Brain microvascular endothelial cell (primary cell): ENCODE data around the gene TAMALIN.

Experiments used
- DNase-seq: peaks from one replicate; pipeline ENCODE4 v3.0.0-alpha.2; 2020
- H3K27ac ChIP-seq: fragments of 250-450 bp; sonication (Bioruptor Pico); 2 replicates; pipeline ENCODE4 v1.5.1; 2020; ENCODE audit warnings: mild to moderate bottlenecking, moderate library complexity
- H3K27me3 ChIP-seq: fragments of 250-450 bp; sonication (Bioruptor Pico); replicated peaks from 2 replicates; pipeline ENCODE4 v1.5.1; 2020; ENCODE audit warnings: mild to moderate bottlenecking
- H3K36me3 ChIP-seq: fragments of 250-450 bp; sonication (Bioruptor Pico); replicated peaks from 2 replicates; pipeline ENCODE4 v1.5.1; 2020; ENCODE audit warnings: mild to moderate bottlenecking
- H3K4me3 ChIP-seq: 2 replicates; pipeline ENCODE4 v1.5.1; 2011; ENCODE audit warnings: low read depth, mild to moderate bottlenecking, control low read depth, low read length, moderate library complexity
- in situ Hi-C: cut with HindIII; loops from 2 replicates; pipeline ENCODE4 v1.10.0; 2017; ENCODE audit warnings: low sequenced_read_pairs, low pct_ligation_motif_present
- TF ChIP-seq, protein P1 (sequence below): IDR thresholded peaks from 2 replicates; pipeline ENCODE4 v1.5.1; 2011; ENCODE audit warnings: low read depth, mild to moderate bottlenecking, moderate library complexity, low read length, control low read depth, inconsistent platforms; ENCODE audit errors: missing control alignments

TAMALIN gene

DNA sequence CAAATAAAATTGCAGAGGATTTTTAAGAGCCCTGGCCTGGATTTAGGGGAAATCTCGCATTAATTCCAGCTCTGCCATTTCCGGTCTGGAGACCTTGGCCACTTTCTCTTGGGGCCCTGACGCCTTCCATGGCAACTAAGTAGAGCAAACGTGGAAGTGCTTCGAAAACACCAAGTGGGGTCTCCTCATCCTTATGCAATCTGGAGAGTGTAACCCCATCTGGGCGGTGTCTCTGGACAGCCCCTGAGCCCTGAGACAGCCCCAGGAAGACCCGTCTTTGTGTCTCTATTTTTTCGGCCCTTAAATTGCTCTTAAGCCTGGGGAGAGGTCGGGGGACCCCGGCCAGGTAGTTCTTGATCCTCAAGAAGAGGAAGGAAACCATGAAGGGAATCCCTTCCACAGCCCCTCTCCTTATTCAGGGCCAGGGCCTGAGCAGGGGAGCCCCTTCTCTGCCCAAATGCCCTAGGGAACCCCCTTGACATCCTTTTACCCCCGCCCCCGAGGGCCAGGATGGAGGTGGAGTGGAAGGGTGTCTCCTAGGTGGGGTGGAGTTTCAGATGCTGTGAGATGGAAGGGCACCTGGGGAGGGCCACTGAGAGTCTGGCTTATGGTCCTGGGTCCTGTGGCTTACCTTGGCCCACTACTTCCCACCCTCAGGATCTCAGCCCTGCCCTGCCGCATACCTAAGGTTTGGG, 26.8 kb downstream of the TAMALIN start:
- Histone ChIP-seq H3K27ac (peak overlapping the region; percentile 79), H3K27me3 (no peaks in the 10 kb centered on the region), H3K36me3 (no peaks in the 10 kb centered on the region), H3K4me3 (peak overlapping the region; percentile 46)
- in situ Hi-C loops: no loop called here
- TF ChIP-seq, protein P1, sequence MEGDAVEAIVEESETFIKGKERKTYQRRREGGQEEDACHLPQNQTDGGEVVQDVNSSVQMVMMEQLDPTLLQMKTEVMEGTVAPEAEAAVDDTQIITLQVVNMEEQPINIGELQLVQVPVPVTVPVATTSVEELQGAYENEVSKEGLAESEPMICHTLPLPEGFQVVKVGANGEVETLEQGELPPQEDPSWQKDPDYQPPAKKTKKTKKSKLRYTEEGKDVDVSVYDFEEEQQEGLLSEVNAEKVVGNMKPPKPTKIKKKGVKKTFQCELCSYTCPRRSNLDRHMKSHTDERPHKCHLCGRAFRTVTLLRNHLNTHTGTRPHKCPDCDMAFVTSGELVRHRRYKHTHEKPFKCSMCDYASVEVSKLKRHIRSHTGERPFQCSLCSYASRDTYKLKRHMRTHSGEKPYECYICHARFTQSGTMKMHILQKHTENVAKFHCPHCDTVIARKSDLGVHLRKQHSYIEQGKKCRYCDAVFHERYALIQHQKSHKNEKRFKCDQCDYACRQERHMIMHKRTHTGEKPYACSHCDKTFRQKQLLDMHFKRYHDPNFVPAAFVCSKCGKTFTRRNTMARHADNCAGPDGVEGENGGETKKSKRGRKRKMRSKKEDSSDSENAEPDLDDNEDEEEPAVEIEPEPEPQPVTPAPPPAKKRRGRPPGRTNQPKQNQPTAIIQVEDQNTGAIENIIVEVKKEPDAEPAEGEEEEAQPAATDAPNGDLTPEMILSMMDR: no peak
- no peak for DNase-seq

DNA sequence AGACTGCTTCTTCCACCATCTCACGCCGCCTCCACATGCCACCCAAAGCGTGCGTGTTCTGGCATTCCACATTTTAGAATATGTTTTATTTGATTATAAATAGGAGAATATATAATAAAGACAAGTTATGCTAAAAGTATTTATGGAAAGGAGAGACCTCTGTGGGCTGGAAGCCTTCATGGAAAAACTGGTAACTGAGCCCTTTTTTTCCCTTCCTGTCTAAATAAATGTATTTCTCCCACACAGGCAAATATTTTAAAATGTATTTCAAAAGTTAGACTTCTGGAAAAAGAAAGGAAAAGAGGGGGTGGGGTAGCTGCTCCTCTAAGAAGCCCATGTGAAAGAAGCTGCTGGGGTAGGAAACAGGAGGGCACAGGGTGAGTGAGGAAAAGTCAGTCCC, 28.4 kb downstream of the TAMALIN start:
- TF ChIP-seq, protein P1: no peak
- in situ Hi-C loops: no loop called here
- Histone ChIP-seq H3K36me3 (no peaks in the 10 kb centered on the region), H3K4me3 (no peak overlapping the region), H3K27ac (no peak overlapping the region), H3K27me3 (no peaks in the 10 kb centered on the region)
- no peak for DNase-seq

DNA sequence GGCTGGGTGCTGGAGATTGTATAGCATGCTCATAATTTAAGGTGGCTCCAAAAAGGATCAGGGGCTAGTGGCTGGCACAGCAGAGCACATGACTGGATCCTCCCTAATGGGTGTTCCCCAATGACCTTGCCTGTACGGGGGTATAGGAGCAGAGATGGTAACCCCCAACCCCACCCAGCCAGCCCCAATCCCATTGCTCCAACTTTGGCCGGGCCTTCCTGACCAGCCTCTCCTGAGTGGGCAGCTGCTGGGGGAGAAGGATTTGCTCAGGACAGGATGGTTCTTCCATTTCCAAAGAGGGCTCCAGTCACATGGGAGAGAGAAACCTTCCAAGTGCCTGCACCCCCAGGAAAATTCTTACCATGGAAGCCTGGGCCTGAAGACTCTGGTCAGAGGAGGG, 29.2 kb downstream of the TAMALIN start:
- no peaks in the 10 kb centered on the region for H3K36me3 ChIP-seq
- no peak overlapping the region for H3K27ac ChIP-seq
- H3K27me3 ChIP-seq: no peaks in the 10 kb centered on the region
- TF ChIP-seq, protein P1: no peak
- in situ Hi-C loops: no loop called here
- no peak for DNase-seq
- H3K4me3 ChIP-seq: no peak overlapping the region

DNA sequence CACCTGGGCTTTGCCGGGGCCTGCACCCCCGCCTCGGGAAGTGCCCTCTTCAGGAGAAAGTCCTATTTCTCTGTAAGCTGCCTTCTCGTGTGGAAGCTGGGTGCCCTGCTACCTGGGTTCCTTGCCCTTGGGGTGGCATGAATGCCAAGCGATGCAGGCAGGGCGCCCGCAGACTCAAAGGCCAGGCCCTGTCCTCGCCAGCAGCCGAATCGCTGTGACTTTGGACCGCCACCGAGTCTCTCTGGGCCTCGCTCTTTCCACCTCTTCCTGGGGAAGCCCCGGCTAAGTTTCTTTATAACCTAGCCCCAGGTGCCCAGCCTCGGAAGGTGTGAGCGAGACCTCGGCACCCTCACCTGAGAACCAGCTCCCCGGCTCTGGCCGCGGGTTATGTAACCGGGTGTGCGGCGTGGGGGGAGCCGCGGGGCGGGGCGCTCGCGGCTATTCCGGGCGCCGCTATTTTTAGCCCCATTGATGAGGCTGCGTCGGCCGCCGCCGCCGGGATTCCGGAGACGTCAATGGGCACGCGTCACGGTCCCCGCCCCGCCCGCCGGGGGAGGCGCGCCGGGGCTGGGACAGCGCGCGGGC, 29.9 kb downstream of the TAMALIN start:
- Histone ChIP-seq H3K36me3 (no peaks in the 10 kb centered on the region), H3K27me3 (no peaks in the 10 kb centered on the region), H3K4me3 (peak overlapping the region; percentile 40), H3K27ac (no peak overlapping the region)
- in situ Hi-C loops: no loop called here
- DNase-seq: peak; percentile 73
- TF ChIP-seq, protein P1: no peak

DNA sequence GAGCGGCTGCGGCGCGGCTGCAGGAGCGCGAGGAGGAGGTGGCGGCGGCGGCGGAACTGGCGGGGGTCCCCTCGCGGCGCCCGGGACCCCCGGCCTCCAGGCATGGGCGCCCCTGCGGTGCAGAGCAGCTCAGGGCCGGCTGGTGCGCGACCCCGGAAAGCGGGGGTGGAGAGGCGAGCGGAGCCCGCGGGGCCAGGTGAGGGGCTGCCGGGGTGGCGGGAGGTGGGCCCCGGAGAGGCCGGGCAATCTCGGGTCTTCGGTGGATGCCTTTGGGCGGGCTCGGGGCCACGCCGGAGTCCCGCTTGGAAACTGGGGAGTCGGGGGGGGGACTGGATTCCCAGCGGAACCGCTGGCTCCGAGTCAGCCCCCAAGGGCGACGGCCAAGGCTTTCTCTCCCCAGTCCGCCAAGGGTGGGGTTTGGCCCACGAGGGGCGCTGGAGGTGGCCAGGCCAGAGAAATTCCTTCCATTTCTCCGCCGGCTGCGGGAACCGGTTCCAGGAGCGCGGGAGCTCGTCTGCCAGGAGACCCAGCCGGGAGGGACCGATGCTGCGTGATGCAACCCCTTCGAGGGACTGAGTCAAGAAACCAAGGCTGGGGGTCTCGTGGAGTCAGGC, 30.6 kb downstream of the TAMALIN start:
- Histone ChIP-seq H3K36me3 (no peaks in the 10 kb centered on the region), H3K4me3 (peak overlapping the region; percentile 65), H3K27me3 (no peaks in the 10 kb centered on the region), H3K27ac (peak overlapping the region; percentile 65)
- DNase-seq: peak; percentile 22
- in situ Hi-C loops: no loop called here
- TF ChIP-seq, protein P1: peak; percentile 40

DNA sequence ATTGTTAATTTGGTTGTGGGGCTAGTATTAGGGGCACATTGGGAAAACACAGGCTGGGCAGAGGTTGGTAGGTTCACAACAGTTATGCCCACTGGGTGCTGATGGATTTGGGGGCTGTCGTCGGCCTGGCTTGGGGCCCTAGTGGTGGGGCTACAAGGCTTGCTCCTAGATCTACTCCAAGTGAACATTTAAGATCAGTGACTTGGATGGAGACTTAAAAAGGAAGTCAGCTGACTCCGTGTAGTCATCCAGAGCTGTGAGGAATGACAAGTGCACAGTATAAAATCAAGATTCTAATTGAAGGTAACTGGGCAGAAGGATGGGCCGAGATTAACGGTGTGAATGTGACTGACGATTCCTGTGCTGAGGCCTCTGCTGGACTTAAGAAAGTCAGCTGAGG, 31.7 kb downstream of the TAMALIN start:
- TF ChIP-seq, protein P1: no peak
- Histone ChIP-seq H3K27ac (no peak overlapping the region), H3K36me3 (no peaks in the 10 kb centered on the region), H3K27me3 (no peaks in the 10 kb centered on the region), H3K4me3 (no peak overlapping the region)
- no peak for DNase-seq
- in situ Hi-C loops: no loop called here
